Mucosa of descending colon (tissue), 3 donors: ENCODE measurements around the gene MPIG6B. TPM values are rescaled to one million over a fixed set of nuclear protein-coding genes. Genes with fewer than 3 reads are reported as not detected.

Source experiments
- ATAC-seq: fragments of 200-7000 bp; cut with Tn5 transposase; one replicate; pipeline ENCODE4 v1.9.1; 2020; ENCODE audit warnings: mild to moderate bottlenecking, moderate library complexity
- DNase-seq, 3 donors: peaks; one replicate each; pipeline ENCODE4 v3.0.0-alpha.2; 2020
- H3K36me3 ChIP-seq: fragments of 200-600 bp; one replicate; pipeline ENCODE4 v1.8.0; 2021; ENCODE audit warnings: low read depth, mild to moderate bottlenecking
- H3K4me1 ChIP-seq: fragments of 200-600 bp; one replicate; pipeline ENCODE4 v1.8.0; 2021; ENCODE audit warnings: low read depth, mild to moderate bottlenecking
- H3K4me3 ChIP-seq: fragments of 200-600 bp; one replicate; pipeline ENCODE4 v1.8.0; 2021; ENCODE audit warnings: mild to moderate bottlenecking
- H3K9me3 ChIP-seq: fragments of 200-600 bp; one replicate; pipeline ENCODE4 v1.8.0; 2021; ENCODE audit warnings: mild to moderate bottlenecking
- intact Hi-C, 2 donors: fragments of 100-400 bp; cut with DNase I in 1 of 2; cut with micrococcal nuclease in 1 of 2; formaldehyde crosslinking; loops; one replicate each; pipeline versions ENCODE4 v1.11.0 to v1.11.1; 2022; cut with DNase I, micrococcal nuclease
- total RNA-seq, 3 donors: library from RNA; stranded (reverse); fragmentation: NEBNext Ultra II Directional in 2 of 3; extraction: Animal tissue kit (Norgen Biotek cat#: 25700) in 2 of 3; gene quantifications; one replicate each; pipeline versions ENCODE4 v1.2.1 to v1.2.4, GENCODE V29; 2021 to 2023
- TF ChIP-seq, protein P1 (sequence below): fragments of 200-600 bp; IDR thresholded peaks from one replicate; pipeline ENCODE4 v1.8.0; 2022; ENCODE audit warnings: antibody characterized with exemption, mild to moderate bottlenecking
- donor health status: DM: no; HTN: no; CAD: no; lungs with moderate emphysema.
- donor health status: DM: no; HTN: no; CAD: no.
- donor health status: DM: no; HTN: yes; CAD: no.

MPIG6B gene
- total RNA-seq, 3 donors from 2014 or later, result 0.48 to 1.4 (median 0.57) TPM

DNA sequence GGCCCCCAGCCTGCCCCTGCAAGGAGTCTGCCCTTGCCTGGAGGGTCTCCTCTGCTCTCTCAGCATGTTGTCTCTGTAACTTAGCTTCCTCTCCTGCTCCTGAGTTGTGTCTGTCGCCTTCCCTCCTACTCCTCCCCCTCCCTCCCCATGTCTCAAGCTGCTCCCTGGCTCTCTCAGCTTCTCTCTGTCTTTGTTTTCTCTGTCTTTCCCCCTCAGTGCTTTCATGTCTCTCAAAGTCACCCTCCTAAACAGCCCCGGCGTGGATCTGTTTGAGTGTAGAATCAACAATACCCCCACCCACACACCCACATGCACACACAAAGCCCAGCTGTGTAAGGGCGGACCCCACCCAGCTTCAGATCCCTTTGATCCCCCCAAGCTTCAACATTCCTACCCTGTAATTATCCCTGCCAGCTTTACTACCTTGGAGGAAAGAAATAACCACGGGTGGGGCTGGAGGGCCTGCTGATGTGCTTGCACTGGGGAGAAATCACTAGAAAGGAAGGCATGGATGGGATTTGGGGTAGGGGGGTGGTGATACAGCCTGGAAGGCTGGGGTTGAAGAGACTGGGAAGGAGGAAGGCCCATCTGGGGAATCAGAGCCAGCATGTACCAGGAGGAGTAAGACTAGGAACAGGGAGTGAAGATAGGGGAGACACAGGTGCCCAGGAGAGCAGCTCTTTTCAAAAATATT lies 9.0 kb upstream of the MPIG6B start:
- ATAC-seq (peak; percentile 29), DNase-seq (peak in 1 of 3 donors; percentile 44)
- TF ChIP-seq, protein P1, sequence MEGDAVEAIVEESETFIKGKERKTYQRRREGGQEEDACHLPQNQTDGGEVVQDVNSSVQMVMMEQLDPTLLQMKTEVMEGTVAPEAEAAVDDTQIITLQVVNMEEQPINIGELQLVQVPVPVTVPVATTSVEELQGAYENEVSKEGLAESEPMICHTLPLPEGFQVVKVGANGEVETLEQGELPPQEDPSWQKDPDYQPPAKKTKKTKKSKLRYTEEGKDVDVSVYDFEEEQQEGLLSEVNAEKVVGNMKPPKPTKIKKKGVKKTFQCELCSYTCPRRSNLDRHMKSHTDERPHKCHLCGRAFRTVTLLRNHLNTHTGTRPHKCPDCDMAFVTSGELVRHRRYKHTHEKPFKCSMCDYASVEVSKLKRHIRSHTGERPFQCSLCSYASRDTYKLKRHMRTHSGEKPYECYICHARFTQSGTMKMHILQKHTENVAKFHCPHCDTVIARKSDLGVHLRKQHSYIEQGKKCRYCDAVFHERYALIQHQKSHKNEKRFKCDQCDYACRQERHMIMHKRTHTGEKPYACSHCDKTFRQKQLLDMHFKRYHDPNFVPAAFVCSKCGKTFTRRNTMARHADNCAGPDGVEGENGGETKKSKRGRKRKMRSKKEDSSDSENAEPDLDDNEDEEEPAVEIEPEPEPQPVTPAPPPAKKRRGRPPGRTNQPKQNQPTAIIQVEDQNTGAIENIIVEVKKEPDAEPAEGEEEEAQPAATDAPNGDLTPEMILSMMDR, result no peak
- Histone ChIP-seq H3K9me3 (no peaks in the 10 kb centered on the region), H3K4me1 (peaks cover 32% of the 10 kb centered on the region), H3K4me3 (no peak overlapping the region), H3K36me3 (no peaks in the 10 kb centered on the region)
- intact Hi-C loops, result no loop called here

DNA sequence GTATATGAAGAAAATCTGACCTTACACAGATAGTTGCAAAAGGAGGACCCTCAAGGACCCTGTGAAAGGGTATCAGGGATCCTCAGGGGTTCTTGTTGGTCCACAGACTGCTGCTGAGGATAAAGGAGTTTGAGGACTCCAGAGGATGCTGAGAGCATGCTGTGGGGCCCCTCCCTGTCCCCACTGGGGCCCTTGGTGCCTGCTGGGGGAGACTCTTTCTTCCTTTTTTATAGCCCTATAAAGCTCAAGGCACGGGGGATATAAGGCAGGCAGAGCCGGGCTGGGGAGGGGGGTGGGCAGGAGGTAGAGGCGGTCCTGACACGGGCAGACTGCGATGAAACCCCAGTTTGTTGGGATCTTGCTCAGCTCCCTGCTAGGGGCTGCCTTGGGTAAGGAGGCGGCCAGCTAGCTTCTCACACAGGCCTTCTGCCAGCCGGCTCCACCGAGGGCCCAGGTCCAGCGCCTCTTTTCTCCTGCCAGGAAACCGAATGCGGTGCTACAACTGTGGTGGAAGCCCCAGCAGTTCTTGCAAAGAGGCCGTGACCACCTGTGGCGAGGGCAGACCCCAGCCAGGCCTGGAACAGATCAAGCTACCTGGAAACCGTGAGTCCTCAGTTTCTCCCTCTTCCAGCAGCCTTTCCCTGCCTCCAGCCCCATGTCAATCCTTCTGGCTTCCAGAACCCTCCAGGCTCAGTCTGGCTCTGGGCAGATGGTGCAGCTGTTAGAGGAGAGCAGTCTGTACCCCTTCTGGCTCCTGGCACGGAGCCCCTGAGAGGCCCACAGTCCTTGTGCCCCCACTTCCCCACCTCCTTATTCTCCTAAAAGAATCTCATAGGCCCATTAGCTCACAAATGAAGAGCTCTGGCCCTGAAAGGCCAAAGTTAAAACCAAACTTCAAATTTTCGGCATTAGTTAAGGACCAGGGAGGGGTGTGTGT lies 7.9 kb upstream of the MPIG6B start, which contains the start of gene LY6G6D:
LY6G6D (plus strand) TSS at position 327 of the 937 bp plus-strand sequence; CDS start at position 335, 8 bp downstream.
- DNase-seq (no peak), ATAC-seq (no peak)
- intact Hi-C loops, result no loop called here
- no peak within 1 kb of the TSS for H3K4me3 ChIP-seq
- no peaks in the 10 kb centered on the region for H3K9me3 ChIP-seq
- H3K4me1 ChIP-seq, result peaks cover 33% of the 10 kb centered on the region
- no peaks in the 10 kb centered on the region for H3K36me3 ChIP-seq
- TF ChIP-seq, protein P1, result no peak

DNA sequence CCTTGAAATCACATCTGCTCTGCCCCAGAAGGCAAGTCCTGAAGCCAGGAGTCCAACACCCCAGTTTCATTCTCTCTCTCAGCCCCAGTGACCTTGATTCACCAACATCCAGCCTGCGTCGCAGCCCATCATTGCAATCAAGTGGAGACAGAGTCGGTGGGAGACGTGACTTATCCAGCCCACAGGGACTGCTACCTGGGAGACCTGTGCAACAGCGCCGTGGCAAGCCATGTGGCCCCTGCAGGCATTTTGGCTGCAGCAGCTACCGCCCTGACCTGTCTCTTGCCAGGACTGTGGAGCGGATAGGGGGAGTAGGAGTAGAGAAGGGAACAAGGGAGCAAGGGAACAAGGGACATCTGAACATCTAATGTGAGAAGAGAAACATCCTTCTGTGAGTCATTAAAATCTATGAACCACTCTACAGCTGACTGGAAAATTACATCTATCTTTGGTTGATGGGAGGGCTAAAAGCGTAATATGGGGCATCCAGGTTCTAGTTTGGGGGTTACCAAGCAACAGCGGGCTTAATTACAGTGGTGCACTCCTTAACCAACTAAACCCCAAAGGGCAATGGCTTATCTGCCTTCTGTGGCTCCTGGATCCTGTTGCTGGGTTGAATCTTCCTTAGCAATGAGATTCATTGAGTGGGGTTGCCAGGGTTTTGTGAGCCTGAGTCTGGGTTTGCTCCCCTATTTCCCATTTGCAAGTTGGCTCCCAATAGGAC lies 5.5 kb upstream of the MPIG6B start:
- H3K36me3 ChIP-seq, result no peaks in the 10 kb centered on the region
- peaks cover 25% of the 10 kb centered on the region for H3K4me1 ChIP-seq
- ATAC-seq, result no peak
- no peaks in the 10 kb centered on the region for H3K9me3 ChIP-seq
- intact Hi-C loops, result no loop called here
- TF ChIP-seq, protein P1, result no peak
- no peak overlapping the region for H3K4me3 ChIP-seq
- DNase-seq, result no peak

DNA sequence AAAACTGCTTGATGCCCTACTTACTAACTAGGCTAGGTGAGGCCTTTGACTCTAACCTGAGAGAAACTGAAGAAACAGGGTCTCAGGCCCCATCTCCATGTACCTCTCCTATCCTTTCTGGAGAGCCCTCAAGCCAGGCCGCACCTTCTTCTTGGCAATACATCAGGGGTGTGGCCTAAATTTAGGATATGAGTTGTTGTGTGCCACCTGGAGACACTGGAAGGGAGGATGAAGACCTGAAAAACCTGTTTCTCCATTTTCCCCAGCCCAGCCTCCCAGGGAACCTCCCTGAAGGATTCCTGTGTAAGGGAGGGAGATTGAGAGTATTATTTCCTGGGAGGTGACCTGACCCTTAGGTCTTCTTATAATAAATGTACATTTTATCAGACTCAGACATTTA lies 4.9 kb upstream of the MPIG6B start:
- TF ChIP-seq, protein P1, result no peak
- H3K4me3 ChIP-seq, result no peak overlapping the region
- no peaks in the 10 kb centered on the region for H3K9me3 ChIP-seq
- intact Hi-C loops, result no loop called here
- H3K4me1 ChIP-seq, result peaks cover 25% of the 10 kb centered on the region
- no peaks in the 10 kb centered on the region for H3K36me3 ChIP-seq
- peak; percentile 87 for ATAC-seq
- peak in 2 of 3 donors; percentile 52 to 79 for DNase-seq

DNA sequence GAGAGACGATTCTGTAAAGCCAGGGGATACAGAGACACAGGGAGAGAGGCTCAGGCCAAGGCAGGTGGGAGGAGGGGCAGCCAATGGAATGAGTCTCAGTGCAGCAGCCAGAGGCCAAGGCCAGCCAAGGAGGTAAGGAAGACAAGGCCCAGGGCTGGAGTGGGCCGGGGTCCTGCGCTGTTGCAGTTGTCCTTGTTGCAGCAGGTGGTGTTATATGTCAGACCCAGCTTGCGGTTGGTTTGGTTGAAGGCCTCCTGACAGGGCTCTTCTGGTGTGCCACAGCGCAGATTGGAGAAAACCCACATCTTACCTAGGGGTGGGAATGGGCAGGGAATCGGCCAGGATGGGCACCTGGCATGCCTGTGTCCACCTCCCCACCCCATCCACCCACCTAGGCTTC lies 4.2 kb upstream of the MPIG6B start:
- no peak overlapping the region for H3K4me3 ChIP-seq
- H3K36me3 ChIP-seq, result no peaks in the 10 kb centered on the region
- H3K9me3 ChIP-seq, result no peaks in the 10 kb centered on the region
- TF ChIP-seq, protein P1, result no peak
- DNase-seq (no peak), ATAC-seq (no peak)
- intact Hi-C loops, result no loop called here
- peaks cover 21% of the 10 kb centered on the region for H3K4me1 ChIP-seq
